Lower leg skin (tissue), 4 donors: ENCODE data around the gene PRIM2. TPM values are rescaled to one million over a fixed set of nuclear protein-coding genes. Genes with fewer than 3 reads are reported as not detected.
"Not testable (repeated sequence)": the region's sequence is repeated elsewhere in the genome, so short reads cannot be mapped to it uniquely, and the experiment has no call there.

Experiments
- DNase-seq, 2 donors: peaks; one replicate each; pipeline ENCODE4 v3.0.0-alpha.2; 2019; ENCODE audit warnings: low spot score in 2 of 2
- H3K4me3 ChIP-seq: fragments of 200-600 bp; sonication (generic); 2 replicates; pipeline ENCODE4 v1.5.1; 2017; ENCODE audit warnings: mild to moderate bottlenecking, low read depth; ENCODE audit not compliant: poor library complexity, severe bottlenecking
- CTCF ChIP-seq, 3 donors: fragments of 450-650 bp; IDR thresholded peaks; one replicate each; pipeline ENCODE4 v1.5.1; 2016; ENCODE audit warnings: antibody characterized with exemption in 3 of 3, mild to moderate bottlenecking in 3 of 3, moderate library complexity in 2 of 3
- POLR2A ChIP-seq, 2 donors: fragments of 450-650 bp; IDR thresholded peaks; one replicate each; pipeline ENCODE4 v1.6.1; 2016 to 2017; ENCODE audit warnings: antibody characterized with exemption in 2 of 2, mild to moderate bottlenecking in 1 of 2, moderate library complexity in 1 of 2
- WGBS, 2 donors: methylation state at CpG; one replicate each; pipeline ENCODE4 v1.1.5; 2018; 5-methylcytosine and 5-hydroxymethylcytosine counted together
- intact Hi-C: fragments of 100-400 bp; cut with DNase I; formaldehyde crosslinking; loops from one replicate; pipeline ENCODE4 v1.15.0; 2023; ENCODE audit warnings: low total_unique reads
- total RNA-seq, 4 donors: library from RNA; depleted of rRNA; stranded (reverse); fragments of >200 nt; gene quantifications; one replicate each; pipeline ENCODE4 v1.1.0, GENCODE V29; 2016

PRIM2 gene
- total RNA-seq, 4 donors from 2014 or later = 6.4 to 9.7 (median 6.7) TPM

- intact Hi-C loops = no loop called here
- no peak for DNase-seq
- no peak for TF ChIP-seq POLR2A (IDR thresholded peaks at IDR 0.05)
- TF ChIP-seq CTCF (IDR thresholded peaks at IDR 0.05) = no peak
- WGBS, 2 donors = 86 to 95% methylated on average over 3 of the region's 3 CpGs
- no peak overlapping the region for H3K4me3 ChIP-seq
Measured at GRCh38 chr6:57469072-57469471, 151.6 kb downstream of the PRIM2 start.

- H3K4me3 ChIP-seq, DNase-seq, intact Hi-C loops: not testable (repeated sequence)
- 80% methylated on average over 4 of the region's 4 CpGs for WGBS, 2 donors
Measured at GRCh38 chr6:57470148-57470547, 152.7 kb downstream of the PRIM2 start.

GRCh38 chr6:57471314-57471864, 154.0 kb downstream of the PRIM2 start:
- DNase-seq, intact Hi-C loops, H3K4me3 ChIP-seq: not testable (repeated sequence)
- 76 to 87% methylated on average over 1 of the region's 1 CpG for WGBS, 2 donors

- intact Hi-C loops, H3K4me3 ChIP-seq, DNase-seq: not testable (repeated sequence)
- 20 to 22% methylated on average over 3 of the region's 3 CpGs for WGBS, 2 donors
Measured at GRCh38 chr6:57472861-57473362, 155.5 kb downstream of the PRIM2 start.

- intact Hi-C loops, H3K4me3 ChIP-seq, DNase-seq: not testable (repeated sequence)
- WGBS, 2 donors = 80 to 86% methylated on average over 6 of the region's 6 CpGs
Measured at GRCh38 chr6:57474862-57475475, 157.5 kb downstream of the PRIM2 start.

- WGBS, 2 donors = 72 to 75% methylated on average over 2 of the region's 2 CpGs
- intact Hi-C loops, H3K4me3 ChIP-seq, DNase-seq: not testable (repeated sequence)
Measured at GRCh38 chr6:57475656-57476055, 158.2 kb downstream of the PRIM2 start.

GRCh38 chr6:57480194-57480593, 162.8 kb downstream of the PRIM2 start:
- intact Hi-C loops, H3K4me3 ChIP-seq, DNase-seq: not testable (repeated sequence)

GRCh38 chr6:57481121-57481520, 163.7 kb downstream of the PRIM2 start:
- DNase-seq, intact Hi-C loops, H3K4me3 ChIP-seq: not testable (repeated sequence)
- WGBS, 2 donors = 92 to 94% methylated on average over 1 of the region's 1 CpG

- intact Hi-C loops, H3K4me3 ChIP-seq, DNase-seq: not testable (repeated sequence)
- 80 to 85% methylated on average over 4 of the region's 4 CpGs for WGBS, 2 donors
Measured at GRCh38 chr6:57482471-57482870, 165.0 kb downstream of the PRIM2 start.

- H3K4me3 ChIP-seq, intact Hi-C loops, DNase-seq: not testable (repeated sequence)
- WGBS, 2 donors = 88 to 93% methylated on average over 4 of the region's 4 CpGs
Measured at GRCh38 chr6:57486494-57487081, 169.2 kb downstream of the PRIM2 start.

GRCh38 chr6:57488551-57488950, 171.1 kb downstream of the PRIM2 start:
- DNase-seq, intact Hi-C loops, H3K4me3 ChIP-seq: not testable (repeated sequence)
- WGBS, 2 donors = 63 to 74% methylated on average over 3 of the region's 3 CpGs

- DNase-seq, H3K4me3 ChIP-seq, intact Hi-C loops: not testable (repeated sequence)
Measured at GRCh38 chr6:57489887-57490286, 172.5 kb downstream of the PRIM2 start.

- intact Hi-C loops, H3K4me3 ChIP-seq, DNase-seq: not testable (repeated sequence)
- WGBS, 2 donors = 59 to 80% methylated on average over 7 of the region's 7 CpGs
Measured at GRCh38 chr6:57491795-57492194, 174.4 kb downstream of the PRIM2 start.

GRCh38 chr6:57496251-57496650, 178.8 kb downstream of the PRIM2 start:
- H3K4me3 ChIP-seq, intact Hi-C loops, DNase-seq: not testable (repeated sequence)
- WGBS, 2 donors = 99 to 100% methylated on average over 2 of the region's 2 CpGs
